ENCODE results near the gene MCEMP1. TPM values are rescaled to one million over a fixed set of nuclear protein-coding genes. Genes with fewer than 3 reads are reported as not detected.

MCEMP1 gene
- total and polyA plus RNA-seq, 2 of the 13 experiments (the other 11 are each of a cell fraction or from before 2014, with no cell fraction given) = not detected

- ChIA-PET POLR2A (no interaction called here), CTCF (ENCODE audit: low intra/inter-chr PET ratio, low total read pairs) (no interaction called here)
- H2AFZ ChIP-seq (ENCODE audit: low read length) = no peak overlapping the region
- WGBS (ENCODE audit: low lambda C conversion rate) = 94% methylated on average over 15 of the region's 20 CpGs
- FAIRE-seq (no peak), ATAC-seq (no peak), DNase-seq (ENCODE audit: low spot score) (no peak)
- H3K27me3 ChIP-seq (ENCODE audit: control insufficient read depth in 1 of 2, insufficient read depth in 2 of 2, low read length in 2 of 2) = no peaks in the 10 kb centered on the region
- H3K9ac ChIP-seq (ENCODE audit: insufficient read depth, low read depth, low read length) = no peak overlapping the region
- in situ Hi-C loops (cut with HindIII; ENCODE audit: extremely low pct_ligation_motif_present, low pct_unique_long_range_greater_than_20kb) = no loop called here
- no peaks in the 10 kb centered on the region for H3K9me3 ChIP-seq (ENCODE audit: low read length)
- H3K36me3 ChIP-seq (replicated peaks in 1 of 2; ENCODE audit: control insufficient read depth in 1 of 2, insufficient read depth in 2 of 2, low read length in 2 of 2) = no peaks in the 10 kb centered on the region
- no peak overlapping the region for H3K27ac ChIP-seq (ENCODE audit: extremely low read length, insufficient read depth, low read length)
- BruUV-seq (replicated peaks) = no TSS peak
- H3K4me3 ChIP-seq (replicated peaks in 1 of 3; ENCODE audit: insufficient read depth in 1 of 3, low read depth in 2 of 3, low read length in 3 of 3) = no peak overlapping the region
- intact Hi-C loops (cut with micrococcal nuclease; ENCODE audit: unreplicated experiment) = no loop called here
- H3K79me2 ChIP-seq (ENCODE audit: insufficient read depth, low read length) = no peaks in the 10 kb centered on the region
- H4K20me1 ChIP-seq (ENCODE audit: insufficient read depth, low read length) = no peaks in the 10 kb centered on the region
- H3K4me1 ChIP-seq (ENCODE audit: insufficient read depth, low read length) = no peaks in the 10 kb centered on the region
- no peak overlapping the region for H3K4me2 ChIP-seq (ENCODE audit: low read depth, low read length)
- TF ChIP-seq HNF1B (CRISPR knock-in tag; IDR thresholded peaks at IDR 0.05) = no peak
- TF ChIP-seq TBP (CRISPR knock-in tag; IDR thresholded peaks at IDR 0.05) = no peak
- TF ChIP-seq SOX6 (IDR thresholded peaks at IDR 0.05) = no peak
- no peak for TF ChIP-seq SOX6 (CRISPR knock-in tag; IDR thresholded peaks at IDR 0.05)
- TF ChIP-seq ZNF788 (CRISPR knock-in tag; IDR thresholded peaks at IDR 0.05; ENCODE audit: borderline replicate concordance) = no peak
- no peak for TF ChIP-seq THAP8 (CRISPR knock-in tag; IDR thresholded peaks at IDR 0.05; ENCODE audit: borderline replicate concordance)
- TF ChIP-seq CREM (IDR thresholded peaks at IDR 0.05) = no peak
- TF ChIP-seq CREM (CRISPR knock-in tag; IDR thresholded peaks at IDR 0.05) = no peak
- no peak for TF ChIP-seq JUN (CRISPR knock-in tag; IDR thresholded peaks at IDR 0.05)
- TF ChIP-seq RNF219 (CRISPR knock-in tag; IDR thresholded peaks at IDR 0.05) = no peak
- TF ChIP-seq MNT (IDR thresholded peaks at IDR 0.05) = no peak
These were observed 31.0 kb upstream of the MCEMP1 start for GRCh38 chr19:7645656-7646425.

Measured in HepG2 (cell line).